Calu3 (cell line): Measurements from ENCODE around the gene FBXO10. TPM values are rescaled to one million over a fixed set of nuclear protein-coding genes. Genes with fewer than 3 reads are reported as not detected.

ENCODE experiments used
- BruUV-seq: library from RNA; stranded (reverse); fragments of 400-500 nt; replicated peaks from 2 replicates; lab custom pipeline; 2021; lab: Mats Ljungman, UMichigan
- CTCF ChIA-PET: fragments of 300-600 bp; sonication (Branson Sonifier 250); formaldehyde crosslinking; loops from one replicate; lab custom pipeline; 2022; ENCODE audit warnings: antibody characterized with exemption; lab: Charles Lee
- DNase-seq: peaks from one replicate; pipeline ENCODE4 v3.0.0; 2022
- H3K27ac Mint-ChIP-seq: one replicate; pipeline ENCODE4 v1.8.0; 2022; ENCODE audit warnings: mixed read lengths; ENCODE audit not compliant: unreplicated experiment
- H3K27me3 Mint-ChIP-seq: one replicate; pipeline ENCODE4 v1.8.0; 2022; ENCODE audit warnings: mixed read lengths; ENCODE audit not compliant: unreplicated experiment
- H3K36me3 Mint-ChIP-seq: one replicate; pipeline ENCODE4 v1.8.0; 2022; ENCODE audit warnings: mild to moderate bottlenecking, moderate library complexity, mixed read lengths; ENCODE audit not compliant: insufficient read depth, unreplicated experiment
- H3K4me1 Mint-ChIP-seq: one replicate; pipeline ENCODE4 v1.8.0; 2022; ENCODE audit warnings: mild to moderate bottlenecking, low read depth, mixed read lengths; ENCODE audit not compliant: unreplicated experiment
- H3K4me3 Mint-ChIP-seq: one replicate; pipeline ENCODE4 v1.8.0; 2022; ENCODE audit warnings: mild to moderate bottlenecking, low read depth, moderate library complexity, mixed read lengths; ENCODE audit not compliant: unreplicated experiment
- H3K9me3 Mint-ChIP-seq: one replicate; pipeline ENCODE4 v1.8.0; 2022; ENCODE audit warnings: low read depth, mixed read lengths; ENCODE audit not compliant: unreplicated experiment
- intact Hi-C: fragments of 100-400 bp; cut with micrococcal nuclease; formaldehyde crosslinking; loops from one replicate; pipeline ENCODE4 v1.10.0; 2022; ENCODE audit not compliant: unreplicated experiment
- total RNA-seq: library from RNA; stranded (reverse); gene quantifications from 2 replicates; pipeline ENCODE4 v1.2.3, GENCODE V29; 2022
- TF ChIP-seq, protein P1 (sequence below): fragments of 200-600 bp; IDR thresholded peaks from one replicate; pipeline ENCODE4 v1.8.0; 2022; ENCODE audit warnings: antibody characterized with exemption; ENCODE audit not compliant: unreplicated experiment

FBXO10 gene
- total RNA-seq, 1 experiment from 2014 or later = 0.94 TPM

DNA sequence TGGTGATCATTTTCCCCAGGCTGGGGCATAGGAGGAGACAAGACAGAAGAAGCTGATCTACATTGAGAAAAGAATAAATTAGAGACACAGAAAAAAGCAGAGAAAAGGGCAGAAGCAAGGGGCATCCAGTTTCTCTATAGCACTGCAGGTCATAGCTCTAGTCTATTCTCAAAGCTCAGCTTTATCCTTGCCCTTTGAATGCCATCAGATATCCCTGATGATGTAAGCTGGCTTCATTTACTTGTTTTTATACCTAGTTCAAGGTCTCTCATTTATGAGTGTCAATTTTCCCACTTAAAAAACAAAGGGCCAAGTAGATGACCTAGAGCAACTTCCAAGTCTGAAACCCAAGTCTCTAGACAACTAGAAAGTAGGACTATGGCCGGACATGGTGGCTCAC is 32.7 kb downstream of the FBXO10 start:
- TF ChIP-seq, protein P1, sequence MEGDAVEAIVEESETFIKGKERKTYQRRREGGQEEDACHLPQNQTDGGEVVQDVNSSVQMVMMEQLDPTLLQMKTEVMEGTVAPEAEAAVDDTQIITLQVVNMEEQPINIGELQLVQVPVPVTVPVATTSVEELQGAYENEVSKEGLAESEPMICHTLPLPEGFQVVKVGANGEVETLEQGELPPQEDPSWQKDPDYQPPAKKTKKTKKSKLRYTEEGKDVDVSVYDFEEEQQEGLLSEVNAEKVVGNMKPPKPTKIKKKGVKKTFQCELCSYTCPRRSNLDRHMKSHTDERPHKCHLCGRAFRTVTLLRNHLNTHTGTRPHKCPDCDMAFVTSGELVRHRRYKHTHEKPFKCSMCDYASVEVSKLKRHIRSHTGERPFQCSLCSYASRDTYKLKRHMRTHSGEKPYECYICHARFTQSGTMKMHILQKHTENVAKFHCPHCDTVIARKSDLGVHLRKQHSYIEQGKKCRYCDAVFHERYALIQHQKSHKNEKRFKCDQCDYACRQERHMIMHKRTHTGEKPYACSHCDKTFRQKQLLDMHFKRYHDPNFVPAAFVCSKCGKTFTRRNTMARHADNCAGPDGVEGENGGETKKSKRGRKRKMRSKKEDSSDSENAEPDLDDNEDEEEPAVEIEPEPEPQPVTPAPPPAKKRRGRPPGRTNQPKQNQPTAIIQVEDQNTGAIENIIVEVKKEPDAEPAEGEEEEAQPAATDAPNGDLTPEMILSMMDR = no peak
- no peaks in the 10 kb centered on the region for H3K27me3 Mint-ChIP-seq
- intact Hi-C loops = no loop called here
- BruUV-seq = no TSS peak
- DNase-seq = no peak
- H3K4me1 Mint-ChIP-seq = no peaks in the 10 kb centered on the region
- no peak overlapping the region for H3K4me3 Mint-ChIP-seq
- H3K27ac Mint-ChIP-seq = no peak overlapping the region
- no peaks in the 10 kb centered on the region for H3K9me3 Mint-ChIP-seq
- H3K36me3 Mint-ChIP-seq = no peaks in the 10 kb centered on the region
- CTCF ChIA-PET = no interaction called here

DNA sequence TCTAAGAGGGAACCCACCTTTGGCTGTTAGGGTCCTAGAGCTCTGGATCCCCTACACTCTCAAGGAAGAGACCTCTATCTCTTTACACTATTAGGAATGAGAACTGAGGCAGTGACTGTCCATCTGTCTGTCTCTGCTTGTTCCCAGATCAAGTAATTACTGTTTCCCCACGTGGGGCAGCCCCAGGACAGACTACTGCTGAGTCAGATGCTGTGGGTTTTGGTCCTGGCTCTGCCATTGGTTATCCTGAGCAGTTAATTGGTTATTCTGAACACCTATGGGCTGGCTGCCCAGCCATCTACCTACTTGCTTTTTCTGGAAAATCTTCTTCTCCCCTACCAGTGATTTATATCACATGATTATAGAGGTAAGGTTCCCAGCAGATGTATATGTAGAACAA is 33.3 kb downstream of the FBXO10 start:
- Mint-ChIP-seq H3K27ac (no peak overlapping the region), H3K4me1 (no peaks in the 10 kb centered on the region), H3K9me3 (no peaks in the 10 kb centered on the region), H3K36me3 (no peaks in the 10 kb centered on the region), H3K27me3 (no peaks in the 10 kb centered on the region), H3K4me3 (no peak overlapping the region)
- DNase-seq = no peak
- BruUV-seq = no TSS peak
- CTCF ChIA-PET = no interaction called here
- TF ChIP-seq, protein P1 = no peak
- intact Hi-C loops = no loop called here

DNA sequence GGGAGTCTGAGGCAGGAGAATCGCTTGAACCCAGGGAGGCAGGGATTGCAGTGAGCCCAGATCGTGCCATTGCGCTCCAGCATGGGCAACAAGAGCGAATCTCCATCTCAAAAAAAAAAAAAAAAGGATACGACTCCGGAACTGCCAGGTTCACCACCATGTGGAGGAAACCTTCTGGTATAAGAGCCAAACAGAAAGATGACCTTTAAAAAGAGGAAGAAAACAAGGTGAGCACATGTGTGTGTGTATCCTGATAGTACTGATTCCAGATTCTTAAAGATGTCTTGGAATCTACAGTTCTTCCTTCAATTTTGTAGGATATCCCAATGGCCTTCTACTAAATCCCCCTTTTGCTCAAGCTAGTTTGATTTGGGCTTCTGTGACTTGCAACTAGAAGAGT is 33.7 kb downstream of the FBXO10 start:
- no peaks in the 10 kb centered on the region for H3K27me3 Mint-ChIP-seq
- H3K4me1 Mint-ChIP-seq = no peaks in the 10 kb centered on the region
- no peak for DNase-seq
- no peak overlapping the region for H3K27ac Mint-ChIP-seq
- BruUV-seq = no TSS peak
- H3K4me3 Mint-ChIP-seq = no peak overlapping the region
- no peaks in the 10 kb centered on the region for H3K36me3 Mint-ChIP-seq
- CTCF ChIA-PET = no interaction called here
- no peaks in the 10 kb centered on the region for H3K9me3 Mint-ChIP-seq
- intact Hi-C loops = no loop called here
- TF ChIP-seq, protein P1 = no peak

DNA sequence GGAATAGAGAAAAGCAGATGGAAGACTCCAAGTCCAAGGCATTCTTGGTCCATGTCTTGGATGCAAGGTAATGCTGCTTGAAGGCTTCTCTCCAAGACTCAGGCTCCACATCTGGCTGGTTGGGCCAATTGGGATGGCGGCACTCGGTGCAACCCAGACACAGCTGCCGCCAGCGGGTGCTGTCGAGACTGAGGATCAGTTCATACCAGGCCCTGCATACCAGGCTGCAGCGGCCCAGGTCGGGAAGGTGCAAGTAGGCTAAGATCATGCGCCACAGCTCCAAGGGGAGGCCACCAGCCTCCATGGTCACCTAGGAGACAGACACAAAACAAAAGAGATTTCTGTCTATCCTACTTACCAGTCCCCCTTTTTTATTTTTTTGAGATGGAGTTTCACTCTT is 34.7 kb downstream of the FBXO10 start:
- Mint-ChIP-seq H3K27me3 (no peaks in the 10 kb centered on the region), H3K27ac (no peak overlapping the region), H3K9me3 (no peaks in the 10 kb centered on the region), H3K4me3 (no peak overlapping the region), H3K4me1 (no peaks in the 10 kb centered on the region), H3K36me3 (no peaks in the 10 kb centered on the region)
- intact Hi-C loops = no loop called here
- DNase-seq = no peak
- BruUV-seq = no TSS peak
- TF ChIP-seq, protein P1 = no peak
- CTCF ChIA-PET = no interaction called here
